K562 treated with DMSO at 1 percent for 24 hours (cell line): Measurements from ENCODE around the gene INTS7. TPM values are rescaled to one million over a fixed set of nuclear protein-coding genes. Genes with fewer than 3 reads are reported as not detected.

ENCODE experiments used
- total RNA-seq: library from RNA; unstranded; fragments of 300-600 nt; gene quantifications from 2 replicates; pipeline ENCODE4 v1.2.3, GENCODE V29; 2022; ENCODE audit warnings: low read depth; ENCODE audit not compliant: insufficient read depth

Gene INTS7, protein sequence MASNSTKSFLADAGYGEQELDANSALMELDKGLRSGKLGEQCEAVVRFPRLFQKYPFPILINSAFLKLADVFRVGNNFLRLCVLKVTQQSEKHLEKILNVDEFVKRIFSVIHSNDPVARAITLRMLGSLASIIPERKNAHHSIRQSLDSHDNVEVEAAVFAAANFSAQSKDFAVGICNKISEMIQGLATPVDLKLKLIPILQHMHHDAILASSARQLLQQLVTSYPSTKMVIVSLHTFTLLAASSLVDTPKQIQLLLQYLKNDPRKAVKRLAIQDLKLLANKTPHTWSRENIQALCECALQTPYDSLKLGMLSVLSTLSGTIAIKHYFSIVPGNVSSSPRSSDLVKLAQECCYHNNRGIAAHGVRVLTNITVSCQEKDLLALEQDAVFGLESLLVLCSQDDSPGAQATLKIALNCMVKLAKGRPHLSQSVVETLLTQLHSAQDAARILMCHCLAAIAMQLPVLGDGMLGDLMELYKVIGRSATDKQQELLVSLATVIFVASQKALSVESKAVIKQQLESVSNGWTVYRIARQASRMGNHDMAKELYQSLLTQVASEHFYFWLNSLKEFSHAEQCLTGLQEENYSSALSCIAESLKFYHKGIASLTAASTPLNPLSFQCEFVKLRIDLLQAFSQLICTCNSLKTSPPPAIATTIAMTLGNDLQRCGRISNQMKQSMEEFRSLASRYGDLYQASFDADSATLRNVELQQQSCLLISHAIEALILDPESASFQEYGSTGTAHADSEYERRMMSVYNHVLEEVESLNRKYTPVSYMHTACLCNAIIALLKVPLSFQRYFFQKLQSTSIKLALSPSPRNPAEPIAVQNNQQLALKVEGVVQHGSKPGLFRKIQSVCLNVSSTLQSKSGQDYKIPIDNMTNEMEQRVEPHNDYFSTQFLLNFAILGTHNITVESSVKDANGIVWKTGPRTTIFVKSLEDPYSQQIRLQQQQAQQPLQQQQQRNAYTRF
- 18.8 and 22.4 TPM in 2 replicates for total RNA-seq

DNA sequence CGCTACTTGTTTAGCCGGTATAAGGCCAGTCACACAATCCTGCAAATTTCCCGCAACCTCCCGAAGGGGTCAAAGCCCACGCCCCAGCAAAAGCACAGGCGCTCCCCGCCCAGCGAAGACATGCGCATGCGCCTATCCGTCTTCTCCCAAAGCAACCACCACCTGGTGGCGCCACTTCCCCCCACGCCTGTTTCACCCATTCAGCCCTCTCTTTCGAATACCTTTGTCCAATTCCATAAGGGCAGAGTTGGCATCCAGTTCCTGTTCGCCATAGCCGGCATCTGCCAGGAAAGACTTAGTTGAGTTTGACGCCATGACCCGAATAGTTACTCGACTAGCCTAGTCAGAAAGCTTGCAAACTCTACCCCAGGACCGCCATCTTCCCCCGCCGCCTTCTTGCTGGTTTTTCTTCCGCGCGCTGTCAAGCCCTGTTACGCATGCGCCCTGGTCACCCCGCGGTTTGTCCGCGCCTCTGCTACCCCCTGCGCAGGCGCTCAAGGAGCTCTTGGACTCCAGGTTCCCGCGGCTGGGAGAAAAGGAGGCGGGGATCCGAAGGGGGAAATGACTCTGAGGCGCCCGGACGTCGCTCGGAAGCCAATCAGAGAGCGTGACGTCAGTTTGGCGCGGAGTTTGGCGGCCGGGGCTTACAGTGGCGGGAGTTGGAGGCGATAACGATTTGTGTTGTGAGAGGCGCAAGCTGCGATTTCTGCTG is at the start of gene INTS7, which contains the start of gene DTL:
Gene INTS7 (minus strand): TSS at position 435 of the 712 bp plus-strand sequence. CDS start 120 bp downstream, at position 315.
Gene DTL (plus strand): TSS at position 626 of the 712 bp plus-strand sequence. CDS start 143 bp downstream, outside the sequence.

Other genes with a start within 250 kb of the INTS7 start
- 13.3 and 14.6 TPM in 2 replicates for gene LPGAT1, start 204.8 kb downstream of the INTS7 start, total RNA-seq
- gene DTL, start 191 bp upstream of the INTS7 start, total RNA-seq, result 30.0 and 34.0 TPM in 2 replicates
- 53.1 and 58.0 TPM in 2 replicates for gene PPP2R5A, start 249.9 kb upstream of the INTS7 start, total RNA-seq